Fibroblast of peridontal ligament (primary cell): ENCODE results near the gene RBFOX1.

Source experiments
- DNase-seq: peaks from one replicate; pipeline ENCODE4 v3.0.0-alpha.2; 2010; ENCODE audit errors: extremely low read depth

The RBFOX1 gene

DNA sequence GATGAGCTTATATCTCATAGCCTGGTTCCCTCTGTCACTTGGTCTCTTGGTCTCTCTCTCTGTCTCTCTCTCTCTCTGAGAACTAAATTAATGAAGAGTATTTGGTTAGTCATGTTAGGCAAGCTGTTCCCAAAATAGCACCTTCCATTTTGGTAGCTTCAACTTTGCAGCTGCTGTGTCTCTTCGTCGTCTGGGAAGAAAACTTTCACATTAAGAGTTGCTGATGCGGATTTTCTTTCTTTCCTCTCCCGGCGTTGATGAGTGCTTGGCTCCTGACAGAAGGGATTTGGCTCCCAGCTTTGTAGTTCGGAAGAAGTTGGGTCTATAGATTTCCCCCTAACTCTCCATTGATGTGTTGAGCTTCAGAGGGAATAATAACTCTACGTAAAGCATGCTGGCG lies at the start of gene RBFOX1:
TSS of gene RBFOX1 (plus strand) at position 235 of the 400 bp plus-strand sequence.
- no peak for DNase-seq

DNA sequence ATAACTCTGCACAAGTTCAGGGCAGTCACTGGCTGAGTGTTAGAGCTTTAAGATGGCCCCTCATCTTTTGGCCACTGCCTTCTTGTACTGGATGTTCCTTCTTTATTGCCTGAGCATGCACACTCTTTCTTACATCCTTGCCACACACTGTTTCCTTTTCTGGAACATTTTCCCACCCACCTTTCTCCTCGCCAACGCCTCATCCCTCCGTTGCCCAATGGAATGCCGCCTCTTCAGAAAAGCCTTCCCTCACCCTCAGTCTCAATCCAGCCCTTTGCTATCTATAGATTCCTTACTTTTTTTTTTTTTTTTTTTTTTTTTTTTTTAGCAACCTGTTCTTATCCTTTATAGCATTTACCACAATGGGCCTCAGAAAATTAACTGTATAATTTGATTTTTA lies 47.9 kb upstream of the RBFOX1 start:
- no peak for DNase-seq

DNA sequence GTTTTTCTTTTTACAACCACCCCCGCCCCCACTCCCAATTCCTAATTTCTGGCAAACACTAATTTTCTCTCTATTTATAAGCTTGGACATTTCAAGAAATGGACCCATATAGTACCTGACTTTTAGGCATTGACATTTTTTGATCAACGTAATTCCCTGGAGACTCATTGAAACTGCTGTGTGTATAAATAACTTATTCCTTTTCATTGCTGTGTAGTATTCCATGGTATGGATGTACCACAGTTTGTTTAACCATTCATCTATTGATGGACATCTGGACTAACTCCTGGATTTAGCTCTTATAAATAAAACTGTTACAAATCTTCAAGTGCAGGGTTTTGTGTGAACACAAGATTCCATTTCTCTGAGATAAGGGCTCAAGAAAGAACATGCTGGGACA lies 47.1 kb upstream of the RBFOX1 start:
- DNase-seq, result no peak

DNA sequence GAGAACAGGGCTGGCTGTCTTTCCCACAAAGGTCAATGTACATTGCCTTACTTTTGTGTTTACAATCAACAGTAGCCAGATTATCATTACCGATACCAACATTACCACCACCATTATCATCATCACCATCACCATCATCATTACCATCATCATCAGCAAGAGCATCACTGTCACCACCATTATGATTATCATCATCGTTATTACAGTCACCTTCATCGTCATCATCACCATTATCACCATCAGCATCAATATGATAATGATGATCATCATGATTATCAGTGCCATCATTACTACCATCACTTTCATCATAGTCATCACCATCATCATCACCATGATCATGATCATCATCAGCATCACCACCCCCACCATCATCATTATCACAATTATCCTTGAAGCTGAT lies 43.3 kb upstream of the RBFOX1 start:
- DNase-seq, result no peak

DNA sequence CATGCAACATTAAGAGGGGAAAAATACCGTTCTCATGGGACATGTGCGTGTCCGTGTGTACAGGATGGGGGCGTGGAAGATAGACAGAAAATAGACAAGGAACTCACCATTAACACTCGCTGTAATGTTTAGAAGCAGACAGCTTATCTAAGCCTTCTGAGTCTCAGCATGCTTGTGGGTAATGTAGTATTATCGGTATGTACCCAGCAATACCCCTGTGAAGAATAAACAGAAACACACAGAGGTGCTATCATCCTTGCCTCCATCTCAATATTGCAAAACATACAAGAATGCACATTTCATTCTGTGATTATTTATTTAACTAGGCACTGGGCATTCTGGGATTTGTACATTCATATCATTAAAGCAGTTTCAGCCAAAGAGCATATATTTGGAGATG lies 42.0 kb upstream of the RBFOX1 start:
- no peak for DNase-seq

DNA sequence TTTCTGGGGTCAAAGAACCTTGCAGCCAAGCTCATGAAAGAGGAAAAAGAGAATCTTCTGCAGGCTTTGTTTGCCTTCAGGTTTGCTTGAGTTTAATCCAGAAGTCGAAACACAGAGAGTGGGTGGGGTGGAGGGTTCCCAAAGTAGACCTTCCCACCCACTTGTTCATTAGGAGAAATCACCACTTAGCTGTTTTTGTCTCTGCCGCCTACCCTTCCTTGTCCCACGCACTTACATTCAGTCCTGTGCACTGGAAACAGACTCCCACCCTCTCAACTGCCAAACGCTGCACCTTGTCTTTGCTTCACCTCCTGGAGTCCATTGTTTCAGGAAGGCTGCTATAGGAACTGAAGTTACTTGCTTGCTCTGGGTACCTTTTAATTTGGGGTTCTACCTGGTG lies 38.6 kb upstream of the RBFOX1 start:
- no peak for DNase-seq

DNA sequence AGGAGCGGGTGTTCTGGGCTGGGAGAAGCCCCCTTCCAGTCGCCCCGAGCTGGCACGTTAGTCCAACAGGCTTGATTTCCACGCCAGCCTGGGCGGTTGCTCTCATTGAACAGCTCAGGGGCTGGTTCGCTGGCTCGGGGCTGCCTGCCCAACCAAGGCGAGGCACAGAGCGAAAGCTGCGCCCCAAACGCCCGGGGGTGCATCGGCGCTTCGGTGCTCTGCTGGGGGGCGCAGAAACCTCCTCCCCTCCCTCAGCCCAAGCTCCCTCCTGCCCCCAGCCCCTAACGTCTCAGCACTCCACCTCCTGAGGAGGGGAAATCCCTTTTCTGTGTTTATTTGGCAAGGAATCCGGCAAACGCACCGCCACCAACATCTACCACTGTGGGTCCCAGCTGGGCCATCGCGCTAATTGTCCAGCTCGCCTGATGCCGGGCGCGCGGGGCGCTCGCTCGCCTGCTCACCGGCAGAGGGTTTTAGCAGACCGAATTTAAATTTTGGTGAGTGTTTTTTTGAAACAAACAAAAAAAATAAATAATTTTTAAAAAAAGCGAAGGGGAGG lies 29.5 kb upstream of the RBFOX1 start:
- no peak for DNase-seq

DNA sequence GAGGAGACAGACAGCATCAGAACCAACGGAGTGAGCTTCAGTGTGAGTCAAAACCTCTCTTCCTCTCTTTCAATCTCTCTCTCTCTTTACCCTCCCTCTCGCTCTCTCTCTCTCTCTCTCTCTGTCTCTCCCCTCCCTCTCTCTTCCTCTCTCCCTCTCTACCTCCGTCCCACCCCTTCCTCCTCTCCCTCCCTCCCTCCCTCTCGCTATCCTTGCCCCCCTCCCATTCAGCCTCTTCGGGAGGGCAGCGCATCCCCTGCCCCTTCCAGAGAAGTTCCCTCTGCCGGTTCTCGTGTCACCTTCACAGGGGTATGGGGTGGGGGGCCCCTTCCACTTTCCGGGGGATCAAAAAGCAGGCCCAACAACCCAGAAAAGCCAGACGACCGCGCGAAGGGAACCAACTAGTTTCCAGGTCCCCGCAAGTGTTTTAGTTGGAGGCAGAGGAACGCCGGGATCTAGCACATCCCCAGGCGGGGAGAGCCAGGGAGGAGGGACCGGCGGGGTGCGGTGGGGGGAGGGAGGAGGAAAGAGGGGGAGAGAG lies 28.9 kb upstream of the RBFOX1 start:
- no peak for DNase-seq

DNA sequence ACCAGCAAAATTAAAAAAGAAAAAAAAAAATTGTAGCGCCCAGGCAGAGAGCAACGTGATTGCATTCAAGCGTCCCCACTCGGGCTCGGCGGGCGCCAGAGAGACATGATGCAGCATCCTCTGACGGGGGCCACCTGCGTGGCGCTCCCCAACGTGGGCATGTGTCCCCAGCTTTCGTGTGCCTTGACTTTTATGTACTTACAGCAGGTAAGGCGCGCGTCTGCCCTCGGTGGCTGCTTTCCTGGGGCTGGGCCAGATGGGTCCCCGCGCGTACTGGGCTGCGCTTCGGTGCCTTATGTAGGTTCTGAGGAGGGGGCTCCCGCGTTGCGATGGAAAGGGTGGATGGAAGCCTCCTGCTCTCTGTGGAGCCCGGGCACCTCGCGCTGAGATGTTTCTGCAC lies 28.4 kb upstream of the RBFOX1 start:
- no peak for DNase-seq

DNA sequence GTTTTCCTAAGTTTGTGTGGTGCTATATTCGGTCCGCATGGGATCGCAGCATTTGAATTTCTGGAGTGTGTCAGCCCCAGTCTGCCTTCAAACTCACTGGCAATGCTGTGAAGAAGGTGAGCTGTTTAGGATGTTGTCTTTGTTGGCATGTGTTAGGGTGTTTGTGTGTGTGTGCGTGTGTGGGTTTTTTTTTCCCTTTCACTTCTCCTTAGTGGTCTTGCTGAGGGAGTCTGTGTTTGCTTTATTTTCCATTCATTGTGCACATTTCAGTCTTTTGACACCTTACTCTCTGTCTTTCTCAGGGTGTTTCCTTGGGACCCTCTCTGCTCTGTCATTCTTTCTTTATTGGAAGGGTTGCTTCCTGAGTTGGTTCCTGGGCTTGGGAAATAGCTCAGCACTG lies 27.7 kb upstream of the RBFOX1 start:
- DNase-seq, result no peak

DNA sequence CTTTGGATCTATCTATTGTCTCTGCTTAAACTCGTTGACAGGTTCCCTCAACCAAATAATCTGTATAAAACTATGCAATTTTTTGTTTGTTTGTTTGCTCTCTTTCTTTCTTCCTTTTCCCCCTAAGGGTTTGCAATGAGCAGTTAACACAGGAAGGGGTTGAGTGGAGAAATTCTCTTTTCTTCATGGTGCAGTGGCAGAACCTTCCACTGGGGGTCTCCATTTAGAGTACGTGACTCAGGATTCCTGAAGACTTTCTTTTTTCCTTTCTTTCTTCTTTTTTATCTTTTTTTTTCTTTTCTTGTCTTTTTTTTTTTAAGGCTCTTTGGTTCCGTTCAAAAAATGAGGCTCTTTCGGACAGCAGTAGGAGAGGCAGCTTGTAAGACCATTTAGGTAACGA lies 19.5 kb upstream of the RBFOX1 start:
- DNase-seq, result no peak

DNA sequence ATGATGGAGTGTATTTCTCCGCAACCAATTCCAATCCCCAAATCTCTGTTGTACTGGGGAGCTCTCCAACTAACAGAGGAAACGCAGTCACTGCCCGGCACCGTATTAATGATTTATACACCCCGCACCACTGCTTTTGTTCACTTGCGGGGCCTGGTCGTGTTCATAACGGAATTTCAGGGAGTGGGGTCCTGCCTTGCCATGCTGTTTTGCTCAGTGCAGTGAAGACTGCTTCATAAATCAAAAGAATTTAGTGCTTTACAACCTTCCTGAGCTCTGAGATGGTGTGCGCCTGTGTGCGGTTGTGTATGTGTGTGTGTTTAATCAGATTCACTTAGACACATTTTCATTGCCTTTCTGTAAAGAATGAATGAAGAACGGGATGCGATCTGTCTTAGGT lies 18.5 kb upstream of the RBFOX1 start:
- no peak for DNase-seq

DNA sequence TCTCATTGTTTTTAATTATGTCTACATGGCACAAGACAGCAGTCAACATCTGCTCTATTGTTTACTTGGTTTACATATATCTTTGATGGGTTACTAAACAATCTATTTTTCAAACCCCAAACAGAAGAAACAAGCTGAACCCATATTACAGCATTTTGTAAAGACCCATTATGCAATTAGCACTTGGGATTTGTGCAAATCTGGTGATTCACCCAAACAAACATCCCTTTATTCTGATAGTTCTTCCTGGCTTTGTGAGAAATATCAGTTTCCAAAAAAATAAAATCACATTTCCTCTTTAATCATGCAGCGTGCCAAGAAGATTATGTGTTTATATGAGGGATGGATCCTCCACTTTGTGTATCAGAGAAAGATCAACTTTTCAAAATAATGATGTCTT lies 16.8 kb upstream of the RBFOX1 start:
- no peak for DNase-seq

DNA sequence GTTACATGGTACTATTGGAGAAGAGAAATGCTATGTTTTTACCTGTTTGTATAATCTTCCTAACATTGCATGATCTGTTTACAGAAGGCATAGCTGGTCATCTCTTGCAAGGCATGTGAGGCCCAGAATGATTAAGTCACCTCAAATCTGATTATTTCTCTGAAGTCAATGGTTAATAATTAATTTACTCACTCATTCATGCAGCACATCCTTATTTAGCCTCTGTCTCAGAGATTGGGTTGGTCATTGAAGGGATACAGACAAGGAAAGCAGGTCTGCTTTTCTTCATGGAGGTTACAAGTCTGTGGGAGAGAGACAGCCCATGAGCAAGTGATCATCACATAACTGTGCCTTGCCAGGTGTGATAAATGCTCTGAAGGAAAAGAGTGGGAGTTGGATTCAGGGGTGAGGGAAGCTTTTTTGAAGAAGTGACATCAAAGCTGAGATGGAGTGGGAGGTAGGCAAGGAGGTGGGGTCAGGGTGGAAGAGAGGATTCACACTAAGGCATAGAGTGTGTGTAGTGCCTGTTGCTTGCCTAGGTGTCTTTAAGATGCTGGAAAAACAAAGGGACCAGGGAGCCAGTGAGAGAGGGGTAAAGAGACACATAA lies 16.3 kb upstream of the RBFOX1 start:
- no peak for DNase-seq

DNA sequence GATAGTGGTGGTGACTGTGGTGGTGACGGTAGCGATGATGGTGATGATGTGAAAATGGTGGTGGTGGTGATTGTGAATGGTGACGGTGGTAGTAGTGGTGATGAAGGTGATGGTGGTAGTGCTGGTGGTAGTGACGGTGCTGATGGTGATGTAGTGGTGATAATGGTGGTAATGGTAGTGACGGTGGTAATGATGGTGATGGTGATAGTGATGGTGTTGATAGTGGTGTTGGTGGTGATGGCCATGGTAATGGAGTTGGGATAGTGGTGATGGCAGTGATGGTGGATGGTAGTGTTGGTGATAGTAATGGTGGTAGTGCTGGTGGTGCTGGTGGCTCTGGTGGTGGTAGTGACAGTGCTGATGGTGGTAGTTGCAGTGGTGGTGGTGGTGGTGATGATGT lies 14.7 kb upstream of the RBFOX1 start:
- no peak for DNase-seq

DNA sequence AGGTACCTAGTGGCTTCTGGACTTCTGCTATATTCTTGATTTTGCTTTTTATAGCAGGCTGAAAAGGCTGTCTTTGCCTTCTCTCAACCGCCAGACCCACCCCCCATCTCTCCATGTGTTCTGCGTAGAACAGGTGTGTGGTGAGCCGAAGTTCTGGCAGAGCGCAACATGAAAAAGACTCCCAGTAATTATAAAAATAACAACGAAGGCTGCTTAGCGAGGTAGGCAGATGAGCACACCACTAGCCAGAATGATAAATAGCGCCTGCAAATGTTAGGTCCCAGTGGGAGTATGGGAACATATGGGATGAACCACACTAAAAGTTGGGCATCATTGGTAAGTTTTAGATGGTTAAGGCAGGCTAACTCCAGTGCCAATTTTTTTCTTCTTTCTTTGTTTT lies 14.0 kb upstream of the RBFOX1 start:
- DNase-seq, result no peak

DNA sequence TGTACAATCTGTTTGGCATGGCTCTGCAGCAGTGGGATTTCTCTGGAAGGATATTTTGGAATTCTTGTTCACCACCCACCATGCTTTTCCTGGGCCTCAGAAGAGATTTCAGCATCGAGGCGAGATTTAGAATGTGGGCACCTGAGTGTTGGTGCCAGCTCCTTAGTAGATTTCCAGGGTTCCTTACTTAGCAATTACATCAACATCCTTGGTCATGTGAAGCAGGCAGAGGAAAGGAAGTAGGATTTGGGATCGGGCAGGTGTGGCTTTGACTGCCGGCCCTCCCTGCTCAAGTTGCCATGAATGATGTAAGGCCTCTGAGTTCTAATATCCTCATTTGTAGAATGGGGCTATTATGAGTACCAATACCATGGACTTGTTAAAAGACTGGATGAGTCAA lies 13.1 kb upstream of the RBFOX1 start:
- DNase-seq, result no peak

DNA sequence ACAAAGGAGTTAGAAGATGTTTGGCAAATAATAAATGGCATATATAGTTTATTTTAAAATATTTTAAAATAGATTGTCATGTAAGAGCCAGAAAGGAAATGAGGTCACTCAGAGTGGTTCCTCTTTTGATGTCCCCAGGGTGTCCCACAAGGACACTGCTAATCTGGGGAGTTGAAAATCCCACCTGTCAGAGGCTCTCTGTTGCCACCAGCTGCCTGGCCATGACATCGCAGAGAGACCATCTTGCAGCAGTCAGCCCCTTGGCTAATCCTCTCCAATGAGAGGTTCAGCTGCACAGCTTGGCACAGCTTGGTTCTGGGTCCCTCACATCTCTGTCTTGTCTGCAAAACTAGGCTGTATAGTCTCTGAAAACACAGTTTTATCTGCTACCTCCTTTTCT lies 11.0 kb upstream of the RBFOX1 start:
- no peak for DNase-seq

DNA sequence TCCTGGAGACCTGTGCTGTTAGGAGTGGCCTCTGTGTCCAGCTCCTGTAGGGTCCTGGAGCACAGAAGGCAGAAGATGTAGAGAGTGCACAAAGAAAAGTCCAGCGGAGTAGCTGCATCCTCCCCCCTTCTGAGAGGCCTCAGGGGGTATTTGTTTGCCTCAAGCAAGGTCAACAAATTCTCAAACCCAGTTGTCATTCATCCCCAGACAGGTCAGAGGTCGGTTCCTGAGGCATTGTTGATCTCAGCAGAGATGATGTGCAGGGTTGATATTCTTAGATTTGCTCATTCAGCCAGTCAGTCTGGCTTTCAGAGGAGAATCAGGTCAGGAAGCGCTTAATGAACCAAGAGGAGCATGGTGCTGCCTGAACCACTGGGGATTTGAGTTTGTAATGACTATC lies 8.3 kb upstream of the RBFOX1 start:
- DNase-seq, result no peak

DNA sequence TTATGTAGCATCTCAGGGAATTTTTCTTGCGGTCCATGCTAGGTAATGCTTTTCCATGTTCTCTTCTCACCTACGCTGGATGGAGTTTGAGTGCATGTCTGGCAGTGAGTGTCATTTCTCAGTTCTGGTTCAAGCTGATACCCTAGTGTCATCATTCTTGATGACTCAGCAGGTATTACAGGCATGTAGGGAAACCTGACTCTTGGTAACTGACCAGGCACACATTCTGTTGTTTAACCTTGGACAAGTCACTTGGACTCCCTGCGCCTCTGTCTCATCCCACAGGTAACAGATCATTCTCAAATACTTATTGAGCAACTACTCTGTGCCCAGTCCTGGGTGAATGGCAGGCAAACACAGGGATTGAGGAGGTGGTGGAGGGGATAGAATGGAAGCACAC lies 6.8 kb upstream of the RBFOX1 start:
- DNase-seq, result no peak

DNA sequence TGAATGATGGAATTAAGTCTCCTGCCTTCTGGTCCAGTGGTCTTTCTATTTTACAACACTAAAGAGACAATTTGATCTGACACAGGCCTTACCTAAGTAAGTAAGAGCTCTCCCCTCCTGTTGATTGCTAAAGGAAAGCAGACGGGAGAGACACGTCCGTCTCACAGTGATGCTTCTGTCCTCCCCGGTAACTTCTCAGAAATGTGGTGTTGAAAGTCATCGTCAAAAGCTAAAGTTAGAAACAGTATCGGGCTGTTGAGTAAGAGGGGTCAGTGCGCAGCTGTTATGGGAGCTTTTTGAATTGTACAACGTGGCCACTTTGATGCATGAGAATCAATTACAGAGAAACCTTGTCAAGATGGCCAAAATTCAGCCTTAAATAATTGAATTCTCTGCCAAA lies 1.9 kb upstream of the RBFOX1 start:
- DNase-seq, result no peak

DNA sequence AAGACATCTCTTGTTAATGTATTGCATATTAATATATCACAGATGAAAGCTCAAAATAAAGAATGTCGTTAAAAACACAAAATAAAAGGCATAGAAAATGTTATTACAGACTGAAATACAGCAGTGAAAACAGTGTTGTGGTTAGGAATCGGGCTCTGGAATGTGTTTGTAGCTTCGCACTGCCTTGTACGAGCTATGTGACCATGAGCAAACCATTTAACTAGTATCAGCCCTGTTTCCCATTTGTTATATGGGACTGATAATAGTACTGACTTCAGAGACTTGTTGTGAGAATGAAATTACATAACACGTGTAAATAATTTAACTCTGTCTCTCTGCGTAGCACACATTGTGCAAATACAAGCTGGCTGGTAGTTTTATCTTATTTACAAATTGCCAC lies 648 bp upstream of the RBFOX1 start:
- DNase-seq, result no peak

DNA sequence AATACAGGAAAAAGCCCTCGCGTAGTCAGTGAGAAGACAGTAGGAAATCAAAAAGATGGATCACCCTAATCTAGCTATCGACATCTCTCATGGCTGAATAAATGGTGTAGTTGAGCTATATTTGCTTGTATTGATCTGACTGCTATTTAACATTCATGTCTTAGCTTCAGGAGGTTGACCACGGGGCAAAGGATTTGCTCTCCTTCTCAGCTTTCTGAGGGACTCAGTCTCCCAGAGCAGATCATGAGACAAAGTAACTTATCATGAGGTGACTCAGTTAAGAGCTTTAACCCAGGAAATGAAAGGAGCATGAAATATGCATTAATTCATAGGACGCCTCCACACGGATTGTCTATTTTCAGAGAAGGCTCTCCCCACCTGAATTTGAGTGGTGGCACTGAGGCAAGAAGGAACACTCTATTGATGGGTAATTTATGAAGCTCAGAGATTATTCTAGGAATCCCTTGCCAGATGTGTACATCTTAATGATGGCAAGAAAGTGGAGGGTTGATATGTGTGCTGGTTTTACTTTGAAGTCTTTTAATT lies 608 bp downstream of the RBFOX1 start:
- no peak for DNase-seq
